K562 (cell line): ENCODE results near the gene KLF2. TPM values are rescaled to one million over a fixed set of nuclear protein-coding genes. Genes with fewer than 3 reads are reported as not detected.
A peak's percentile ranks its signal among the peaks of the same experiment; 100 is the strongest.

ENCODE experiments used
- ATF7 ChIP-seq: fragments of 450-650 bp; IDR thresholded peaks from 2 replicates; pipeline ENCODE4 v1.7.1; 2014; ENCODE audit warnings: mild to moderate bottlenecking, moderate library complexity
- CBX5 ChIP-seq: IDR thresholded peaks from 2 replicates; pipeline ENCODE4 v1.6.1; 2014; ENCODE audit warnings: low read depth, borderline replicate concordance
- EGR1 ChIP-seq: fragments of 450-650 bp; conservative IDR thresholded peaks from 2 replicates; pipeline ENCODE4 v1.6.1; 2017; ENCODE audit warnings: mild to moderate bottlenecking
- ELF2 ChIP-seq: fragments of 250-450 bp; sonication (Bioruptor Pico); IDR thresholded peaks from 2 replicates; pipeline ENCODE4 v1.5.0; 2021; ENCODE audit warnings: mild to moderate bottlenecking
- FOSL1 ChIP-seq: fragments of 200-800 bp; sonication (Bioruptor generic); conservative IDR thresholded peaks from 2 replicates; pipeline ENCODE4 v1.6.1; 2016; ENCODE audit warnings: missing genetic modification characterization, missing compliant biosample characterization
- GABPB1 ChIP-seq: sonication (generic); formaldehyde crosslinking; IDR thresholded peaks from 2 replicates; pipeline ENCODE4 v1.8.0; 2022; ENCODE audit warnings: mild to moderate bottlenecking, missing genetic modification reagents
- GATA2 ChIP-seq: sonication (generic); formaldehyde crosslinking; IDR thresholded peaks from 2 replicates; pipeline ENCODE4 v1.4.0; 2020; ENCODE audit warnings: mild to moderate bottlenecking, missing genetic modification reagents
- HBP1 ChIP-seq: fragments of 450-650 bp; formaldehyde crosslinking; IDR thresholded peaks from 2 replicates; pipeline ENCODE4 v1.4.0; 2022; ENCODE audit warnings: missing genetic modification characterization
- HES1 ChIP-seq: fragments of 450-650 bp; IDR thresholded peaks from 2 replicates; pipeline ENCODE4 v1.6.1; 2016; ENCODE audit warnings: low read depth, mild to moderate bottlenecking, moderate library complexity
- MBD2 ChIP-seq: sonication (generic); IDR thresholded peaks from 2 replicates; pipeline ENCODE4 v1.6.1; 2016; ENCODE audit warnings: low read depth, borderline replicate concordance
- MEIS2 ChIP-seq: fragments of 450-650 bp; IDR thresholded peaks from 2 replicates; pipeline ENCODE4 v1.6.1; 2014; ENCODE audit warnings: mild to moderate bottlenecking; ENCODE audit not compliant: partially characterized antibody
- MYNN ChIP-seq, 2 experiments: sonication (generic); formaldehyde crosslinking in 1 of 2; IDR thresholded peaks; 2 replicates each; pipeline versions ENCODE4 v1.5.0 to v1.6.1; 2016 to 2020; ENCODE audit warnings: antibody characterized with exemption in 1 of 2, missing genetic modification reagents in 1 of 2
- NFE2L1 ChIP-seq: fragments of 450-650 bp; IDR thresholded peaks from 2 replicates; pipeline ENCODE4 v1.6.1; 2016; ENCODE audit warnings: missing genetic modification characterization, low read depth, mild to moderate bottlenecking, missing compliant biosample characterization, moderate library complexity, borderline replicate concordance
- NR1H2 ChIP-seq: sonication (generic); formaldehyde crosslinking; IDR thresholded peaks from 2 replicates; pipeline ENCODE4 v1.4.0; 2020; ENCODE audit warnings: mild to moderate bottlenecking, missing genetic modification reagents
- NR2C2 ChIP-seq, 2 experiments: fragments of 200-800 bp in 1 of 2; sonication (Bioruptor generic) in 1 of 2; sonication (generic) in 1 of 2; formaldehyde crosslinking in 1 of 2; IDR thresholded peaks; 2 replicates each; pipeline versions ENCODE4 v1.6.1 to v1.8.0; 2016 to 2022; ENCODE audit warnings: mild to moderate bottlenecking in 1 of 2, missing compliant biosample characterization in 1 of 2, missing genetic modification characterization in 1 of 2, missing genetic modification reagents in 1 of 2
- NR2F6 ChIP-seq: fragments of 450-650 bp; formaldehyde crosslinking; IDR thresholded peaks from 2 replicates; pipeline ENCODE4 v1.4.0; 2020; ENCODE audit warnings: mild to moderate bottlenecking
- PHF20 ChIP-seq: fragments of 450-650 bp; IDR thresholded peaks from 2 replicates; pipeline ENCODE4 v1.6.1; 2018; ENCODE audit not compliant: partially characterized antibody
- PML ChIP-seq: IDR thresholded peaks from 2 replicates; pipeline ENCODE4 v1.6.1; 2012; ENCODE audit warnings: low read length, inconsistent platforms
- POU5F1 ChIP-seq: fragments of 150-350 bp; IDR thresholded peaks from 2 replicates; pipeline ENCODE4 v1.6.1; 2014; ENCODE audit warnings: borderline replicate concordance, low read length, low read depth, mild to moderate bottlenecking; ENCODE audit not compliant: partially characterized antibody
- RNF2 ChIP-seq: sonication (generic); IDR thresholded peaks from 2 replicates; pipeline ENCODE4 v1.6.1; 2016
- SIRT6 ChIP-seq: IDR thresholded peaks from one replicate; pipeline ENCODE4 v1.6.1; 2012; ENCODE audit warnings: low read depth, mild to moderate bottlenecking, control low read depth, inconsistent platforms, low read length, moderate library complexity
- SMAD1 ChIP-seq: fragments of 150-350 bp; IDR thresholded peaks from 2 replicates; pipeline ENCODE4 v1.6.1; 2014; ENCODE audit warnings: low read length, low read depth; ENCODE audit not compliant: partially characterized antibody
- SMAD4 ChIP-seq: fragments of 250-450 bp; sonication (Bioruptor Pico); conservative IDR thresholded peaks from 2 replicates; pipeline ENCODE4 v1.8.0; 2021; ENCODE audit warnings: inconsistent platforms, mild to moderate bottlenecking, moderate library complexity
- TAL1 ChIP-seq: fragments of 450-650 bp; IDR thresholded peaks from 2 replicates; pipeline ENCODE4 v1.6.1; 2016; ENCODE audit warnings: mild to moderate bottlenecking
- ZBED1 ChIP-seq: IDR thresholded peaks from 2 replicates; pipeline ENCODE4 v1.6.1; 2014
- ZNF12 ChIP-seq: sonication (generic); formaldehyde crosslinking; IDR thresholded peaks from 2 replicates; pipeline ENCODE4 v1.4.0; 2020; ENCODE audit warnings: mild to moderate bottlenecking, missing genetic modification reagents
- ZNF174 ChIP-seq: fragments of 250-450 bp; sonication (Bioruptor Pico); IDR thresholded peaks from 2 replicates; pipeline ENCODE4 v1.4.0; 2020; ENCODE audit warnings: mild to moderate bottlenecking
- ZNF175 ChIP-seq: fragments of 200-800 bp; sonication (Bioruptor generic); IDR thresholded peaks from 2 replicates; pipeline ENCODE4 v1.6.1; 2016; ENCODE audit warnings: low read depth, mild to moderate bottlenecking, missing genetic modification characterization, missing compliant biosample characterization
- ZNF316 ChIP-seq: fragments of 450-650 bp; IDR thresholded peaks from 2 replicates; pipeline ENCODE4 v1.6.1; 2016
- ZNF764 ChIP-seq: fragments of 250-450 bp; sonication (Bioruptor Pico); IDR thresholded peaks from 2 replicates; pipeline ENCODE4 v1.4.0; 2020; ENCODE audit warnings: low read depth, mild to moderate bottlenecking, moderate library complexity
- polyA plus RNA-seq, 8 experiments: library from polyadenylated mRNA; depleted of rRNA in 4 of 8; stranded (reverse) in 5 of 8; unstranded in 3 of 8; fragments of >200 nt; fragmentation: Nextera tagmentation in 2 of 8; fragmentation: Illumina TruSeq in 1 of 8; extraction: Ambion mirVana in 2 of 8; extraction: Trizol in 1 of 8; gene quantifications; 2 replicates each; pipeline versions ENCODE4 v1.2.1 to v1.2.3, GENCODE V29; 2011 to 2014; ENCODE audit warnings: inconsistent platforms in 1 of 8, missing spikeins in 1 of 8
- total RNA-seq, 7 experiments: library from RNA; depleted of rRNA in 6 of 7; stranded (reverse); fragments of >200 nt in 6 of 7; fragmentation: Illumina TruSeq in 2 of 7; extraction: Trizol in 2 of 7; gene quantifications; 2 replicates each; pipeline versions ENCODE4 v1.2.1 to v1.2.3, GENCODE V29; 2011 to 2021; ENCODE audit warnings: low replicate concordance in 1 of 7

Gene KLF2
- total and polyA plus RNA-seq, 9 of the 15 experiments (the other 6 are each of a cell fraction or from before 2014, with no cell fraction given), result 0.07 to 0.71 TPM; not detected in 7

GRCh38 chr19:16315825-16316505, 8.7 kb upstream of the KLF2 start (continued):
- no peak for TF ChIP-seq NFE2L1
- TF ChIP-seq ATF7, result peak; percentile 87
- peak; percentile 90; the same call in 1 of the 2 replicates for TF ChIP-seq NR1H2 (CRISPR knock-in tag)
- TF ChIP-seq ZNF316, result no peak
- TF ChIP-seq RNF2, result peak; percentile 89
- TF ChIP-seq ZNF175, result peak; percentile 88
- TF ChIP-seq SMAD1, result peak; percentile 73
- TF ChIP-seq SIRT6, result no peak
- peak; percentile 97 for TF ChIP-seq TAL1
- peak; percentile 79; the same call in 1 of the 2 replicates for TF ChIP-seq HBP1 (CRISPR knock-in tag)
- peak; percentile 90 for TF ChIP-seq NR2C2 (CRISPR knock-in tag; IDR thresholded peaks at IDR 0.05)
- TF ChIP-seq NR2C2 (tag; IDR thresholded peaks at IDR 0.05), result peak; percentile 96
- TF ChIP-seq ZNF12 (CRISPR knock-in tag), result peak; percentile 44; the same call in 1 of the 2 replicates
- TF ChIP-seq PHF20, result peak; percentile 44
- 0 out of 2 replicates have a peak, but pooled peaks have one; percentile 29 for TF ChIP-seq MBD2
- TF ChIP-seq CBX5, result peak; percentile 82
- peak; percentile 95 for TF ChIP-seq GATA2
- TF ChIP-seq PML, result peak; percentile 87
- TF ChIP-seq ZNF174 (CRISPR knock-in tag), result no peak
- TF ChIP-seq EGR1, result no peak
- TF ChIP-seq HES1, result peak; percentile 93
- no peak for TF ChIP-seq POU5F1
- TF ChIP-seq ZNF764 (CRISPR knock-in tag), result no peak
- TF ChIP-seq MYNN (IDR thresholded peaks at IDR 0.05), result 0 out of 2 replicates have a peak, but pooled peaks have one; percentile 30
- no peak for TF ChIP-seq MYNN (CRISPR knock-in tag; IDR thresholded peaks at IDR 0.05)
- peak; percentile 42; the same call in 1 of the 2 replicates for TF ChIP-seq ZBED1
- peak; percentile 69 for TF ChIP-seq MEIS2
- TF ChIP-seq GABPB1 (CRISPR knock-in tag), result peak; percentile 36; the same call in 1 of the 2 replicates
- peak; percentile 94 for TF ChIP-seq SMAD4 (CRISPR knock-in tag)
- 0 out of 2 replicates have a peak, but pooled peaks have one; percentile 34 for TF ChIP-seq ELF2 (CRISPR knock-in tag)
- 0 out of 2 replicates have a peak, but pooled peaks have one; percentile 7 for TF ChIP-seq NR2F6 (CRISPR knock-in tag)
- peak; percentile 83 for TF ChIP-seq FOSL1 (tag)
